ENCODE data around the gene TLE4. TPM values are rescaled to one million over a fixed set of nuclear protein-coding genes. Genes with fewer than 3 reads are reported as not detected.

Gene TLE4
- total RNA-seq, 1 experiment from 2014 or later = 0.97 TPM

- H3K36me3 Mint-ChIP-seq (ENCODE audit: insufficient read depth, unreplicated experiment) = no peaks in the 10 kb centered on the region
- H3K4me1 Mint-ChIP-seq (ENCODE audit: low read depth, unreplicated experiment) = no peaks in the 10 kb centered on the region
Measured at GRCh38 chr9:79689576-79689975, 117.8 kb downstream of the TLE4 start.

GRCh38 chr9:79691496-79691895 lies 119.7 kb downstream of the TLE4 start:
- TF ChIP-seq, protein P1, sequence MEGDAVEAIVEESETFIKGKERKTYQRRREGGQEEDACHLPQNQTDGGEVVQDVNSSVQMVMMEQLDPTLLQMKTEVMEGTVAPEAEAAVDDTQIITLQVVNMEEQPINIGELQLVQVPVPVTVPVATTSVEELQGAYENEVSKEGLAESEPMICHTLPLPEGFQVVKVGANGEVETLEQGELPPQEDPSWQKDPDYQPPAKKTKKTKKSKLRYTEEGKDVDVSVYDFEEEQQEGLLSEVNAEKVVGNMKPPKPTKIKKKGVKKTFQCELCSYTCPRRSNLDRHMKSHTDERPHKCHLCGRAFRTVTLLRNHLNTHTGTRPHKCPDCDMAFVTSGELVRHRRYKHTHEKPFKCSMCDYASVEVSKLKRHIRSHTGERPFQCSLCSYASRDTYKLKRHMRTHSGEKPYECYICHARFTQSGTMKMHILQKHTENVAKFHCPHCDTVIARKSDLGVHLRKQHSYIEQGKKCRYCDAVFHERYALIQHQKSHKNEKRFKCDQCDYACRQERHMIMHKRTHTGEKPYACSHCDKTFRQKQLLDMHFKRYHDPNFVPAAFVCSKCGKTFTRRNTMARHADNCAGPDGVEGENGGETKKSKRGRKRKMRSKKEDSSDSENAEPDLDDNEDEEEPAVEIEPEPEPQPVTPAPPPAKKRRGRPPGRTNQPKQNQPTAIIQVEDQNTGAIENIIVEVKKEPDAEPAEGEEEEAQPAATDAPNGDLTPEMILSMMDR (IDR thresholded peaks at IDR 0.05; ENCODE audit: unreplicated experiment) = no peak
- H3K27ac Mint-ChIP-seq (ENCODE audit: unreplicated experiment) = no peak overlapping the region
- H3K4me3 Mint-ChIP-seq (ENCODE audit: low read depth, unreplicated experiment) = no peak overlapping the region
- no peak for DNase-seq
- no peaks in the 10 kb centered on the region for H3K4me1 Mint-ChIP-seq (ENCODE audit: low read depth, unreplicated experiment)
- intact Hi-C loops (cut with micrococcal nuclease; ENCODE audit: unreplicated experiment) = no loop called here
- no peaks in the 10 kb centered on the region for H3K27me3 Mint-ChIP-seq (ENCODE audit: unreplicated experiment)
- no peaks in the 10 kb centered on the region for H3K36me3 Mint-ChIP-seq (ENCODE audit: insufficient read depth, unreplicated experiment)
- no TSS peak for BruUV-seq (replicated peaks)
- CTCF ChIA-PET = no interaction called here
- peaks cover 10% of the 10 kb centered on the region for H3K9me3 Mint-ChIP-seq (ENCODE audit: low read depth, unreplicated experiment)

More at GRCh38 chr9:79689576-79689975, 117.8 kb downstream of the TLE4 start:
- intact Hi-C loops (cut with micrococcal nuclease; ENCODE audit: unreplicated experiment) = no loop called here
- no peaks in the 10 kb centered on the region for H3K27me3 Mint-ChIP-seq (ENCODE audit: unreplicated experiment)
- DNase-seq = no peak
- H3K4me3 Mint-ChIP-seq (ENCODE audit: low read depth, unreplicated experiment) = no peak overlapping the region
- CTCF ChIA-PET = no interaction called here
- BruUV-seq (replicated peaks) = no TSS peak
- H3K27ac Mint-ChIP-seq (ENCODE audit: unreplicated experiment) = no peak overlapping the region
- H3K9me3 Mint-ChIP-seq (ENCODE audit: low read depth, unreplicated experiment) = peaks cover 10% of the 10 kb centered on the region
- TF ChIP-seq, protein P1 (IDR thresholded peaks at IDR 0.05; ENCODE audit: unreplicated experiment) = no peak

GRCh38 chr9:79692857-79693571 lies 121.2 kb downstream of the TLE4 start:
- Mint-ChIP-seq H3K27ac (ENCODE audit: unreplicated experiment) (no peak overlapping the region), H3K4me3 (ENCODE audit: low read depth, unreplicated experiment) (no peak overlapping the region), H3K36me3 (ENCODE audit: insufficient read depth, unreplicated experiment) (no peaks in the 10 kb centered on the region), H3K27me3 (ENCODE audit: unreplicated experiment) (no peaks in the 10 kb centered on the region), H3K9me3 (ENCODE audit: low read depth, unreplicated experiment) (peaks cover 3% of the 10 kb centered on the region), H3K4me1 (ENCODE audit: low read depth, unreplicated experiment) (no peaks in the 10 kb centered on the region)
- intact Hi-C loops (cut with micrococcal nuclease; ENCODE audit: unreplicated experiment) = no loop called here
- TF ChIP-seq, protein P1 (IDR thresholded peaks at IDR 0.05; ENCODE audit: unreplicated experiment) = no peak
- DNase-seq = no peak
- BruUV-seq (replicated peaks) = no TSS peak
- CTCF ChIA-PET = no interaction called here

DNA sequence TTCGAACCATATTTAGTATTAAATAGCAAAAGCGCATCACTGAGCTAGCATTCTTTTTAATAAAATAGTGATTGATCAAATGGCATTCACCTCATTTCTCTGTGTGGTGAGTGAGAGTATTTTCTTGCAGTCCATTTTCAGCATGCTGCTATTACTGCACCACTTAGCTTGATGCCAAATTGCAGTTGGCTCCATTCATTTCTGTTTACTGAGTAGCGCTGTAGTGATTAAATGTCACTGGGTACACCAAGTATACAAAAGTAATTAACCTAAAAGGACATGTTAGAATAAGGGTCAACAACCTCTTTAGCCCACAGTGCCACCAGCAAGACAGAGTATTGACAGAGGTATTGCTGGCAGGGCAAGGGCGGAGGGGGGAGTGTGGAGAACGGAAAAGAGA lies 122.0 kb downstream of the TLE4 start:
- H3K9me3 Mint-ChIP-seq (ENCODE audit: low read depth, unreplicated experiment) = peaks cover 3% of the 10 kb centered on the region
- BruUV-seq (replicated peaks) = no TSS peak
- H3K27me3 Mint-ChIP-seq (ENCODE audit: unreplicated experiment) = no peaks in the 10 kb centered on the region
- DNase-seq = no peak
- no peak overlapping the region for H3K4me3 Mint-ChIP-seq (ENCODE audit: low read depth, unreplicated experiment)
- no peaks in the 10 kb centered on the region for H3K4me1 Mint-ChIP-seq (ENCODE audit: low read depth, unreplicated experiment)
- TF ChIP-seq, protein P1 (IDR thresholded peaks at IDR 0.05; ENCODE audit: unreplicated experiment) = no peak
- intact Hi-C loops (cut with micrococcal nuclease; ENCODE audit: unreplicated experiment) = no loop called here
- CTCF ChIA-PET = no interaction called here
- no peaks in the 10 kb centered on the region for H3K36me3 Mint-ChIP-seq (ENCODE audit: insufficient read depth, unreplicated experiment)
- no peak overlapping the region for H3K27ac Mint-ChIP-seq (ENCODE audit: unreplicated experiment)
